Measurements from ENCODE around the gene DOCK11.

- TF ChIP-seq GATA2 (IDR thresholded peaks at IDR 0.05; ENCODE audit: low read depth, low read length) (no peak), GATA3 (IDR thresholded peaks at IDR 0.05; ENCODE audit: low read depth, low read length) (no peak)
Measured at GRCh38 chrX:118448273-118448783, 47.3 kb upstream of the DOCK11 start.
